Prostate gland (tissue), 2 donors: Measurements from ENCODE around the gene KLRC3.

ENCODE experiments used
- POLR2A ChIP-seq: fragments of 450-650 bp; IDR thresholded peaks from one replicate; pipeline ENCODE4 v1.6.1; 2016; ENCODE audit warnings: antibody characterized with exemption, mild to moderate bottlenecking
- TF ChIP-seq, protein P1 (sequence below), 4 experiments: fragments of 200-600 bp in 2 of 4; fragments of 450-650 bp in 2 of 4; sonication (generic) in 2 of 4; IDR thresholded peaks; 1 replicate in 3 of 4; 2 replicates in 1 of 4; pipeline ENCODE4 v1.5.1; 2016 to 2019; ENCODE audit warnings: antibody characterized with exemption in 4 of 4, mild to moderate bottlenecking in 2 of 4, moderate library complexity in 2 of 4

DNA sequence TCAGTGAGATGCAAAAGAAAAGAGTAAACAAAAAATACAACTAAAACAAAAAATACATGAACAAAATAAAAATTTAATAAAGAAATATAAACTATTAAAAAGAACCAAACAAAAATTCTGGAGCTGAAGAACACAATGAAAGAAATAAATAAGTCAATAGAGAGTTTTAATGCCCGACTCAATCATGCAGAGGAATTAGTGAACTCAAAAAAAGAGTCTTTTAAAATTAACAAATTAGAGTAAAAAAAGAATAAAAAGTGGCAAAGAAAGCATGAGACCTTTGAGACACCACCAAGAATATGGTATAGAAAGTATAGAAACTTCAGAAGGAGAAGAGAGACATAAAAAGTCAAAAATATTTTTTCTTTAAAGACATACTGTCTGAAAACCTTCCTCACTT is 35.4 kb upstream of the KLRC3 start:
- TF ChIP-seq, protein P1, sequence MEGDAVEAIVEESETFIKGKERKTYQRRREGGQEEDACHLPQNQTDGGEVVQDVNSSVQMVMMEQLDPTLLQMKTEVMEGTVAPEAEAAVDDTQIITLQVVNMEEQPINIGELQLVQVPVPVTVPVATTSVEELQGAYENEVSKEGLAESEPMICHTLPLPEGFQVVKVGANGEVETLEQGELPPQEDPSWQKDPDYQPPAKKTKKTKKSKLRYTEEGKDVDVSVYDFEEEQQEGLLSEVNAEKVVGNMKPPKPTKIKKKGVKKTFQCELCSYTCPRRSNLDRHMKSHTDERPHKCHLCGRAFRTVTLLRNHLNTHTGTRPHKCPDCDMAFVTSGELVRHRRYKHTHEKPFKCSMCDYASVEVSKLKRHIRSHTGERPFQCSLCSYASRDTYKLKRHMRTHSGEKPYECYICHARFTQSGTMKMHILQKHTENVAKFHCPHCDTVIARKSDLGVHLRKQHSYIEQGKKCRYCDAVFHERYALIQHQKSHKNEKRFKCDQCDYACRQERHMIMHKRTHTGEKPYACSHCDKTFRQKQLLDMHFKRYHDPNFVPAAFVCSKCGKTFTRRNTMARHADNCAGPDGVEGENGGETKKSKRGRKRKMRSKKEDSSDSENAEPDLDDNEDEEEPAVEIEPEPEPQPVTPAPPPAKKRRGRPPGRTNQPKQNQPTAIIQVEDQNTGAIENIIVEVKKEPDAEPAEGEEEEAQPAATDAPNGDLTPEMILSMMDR (IDR thresholded peaks at IDR 0.05) = no peak
- TF ChIP-seq POLR2A = no peak
